RPMI8226 (cell line): ENCODE results near the gene TMEM203.

Experiments
- DNase-seq: peaks from one replicate; pipeline ENCODE4 v3.0.0-alpha.2; 2015

Gene TMEM203

GRCh38 chr9:137193771-137194170, 11.7 kb downstream of the TMEM203 start:
- DNase-seq, result no peak

GRCh38 chr9:137192859-137193258, 12.6 kb downstream of the TMEM203 start:
- DNase-seq, result no peak

GRCh38 chr9:137192448-137192780, 13.0 kb downstream of the TMEM203 start:
- no peak for DNase-seq

- no peak for DNase-seq
Observed at GRCh38 chr9:137191691-137192447, 13.6 kb downstream of the TMEM203 start.

GRCh38 chr9:137191245-137191644, 14.2 kb downstream of the TMEM203 start:
- DNase-seq, result no peak

- DNase-seq, result peak; percentile 70
Observed at GRCh38 chr9:137190315-137190856, 15.1 kb downstream of the TMEM203 start.

- DNase-seq, result peak; percentile 44
Observed at GRCh38 chr9:137189297-137190295, 15.9 kb downstream of the TMEM203 start.

- DNase-seq, result peak; percentile 99
Observed at GRCh38 chr9:137188490-137189296, 16.8 kb downstream of the TMEM203 start, which contains the start of the genes ANAPC2 and SSNA1. Gene ANAPC2, minus strand, starts transcription at chr9:137188560. Its CDS starts 28 bp downstream, at chr9:137188532. Gene SSNA1, plus strand, starts transcription at chr9:137188676. Its CDS starts 51 bp downstream, at chr9:137188727.

- no peak for DNase-seq
Observed at GRCh38 chr9:137188086-137188489, 17.4 kb downstream of the TMEM203 start.

GRCh38 chr9:137187386-137187785, 18.1 kb downstream of the TMEM203 start:
- no peak for DNase-seq

- DNase-seq, result peak; percentile 26
Observed at GRCh38 chr9:137186385-137186784, 19.1 kb downstream of the TMEM203 start.

- DNase-seq, result no peak
Observed at GRCh38 chr9:137185921-137186320, 19.5 kb downstream of the TMEM203 start.

- DNase-seq, result no peak
Observed at GRCh38 chr9:137184881-137185660, 20.4 kb downstream of the TMEM203 start.

- DNase-seq, result no peak
Observed at GRCh38 chr9:137183980-137184595, 21.4 kb downstream of the TMEM203 start.

- no peak for DNase-seq
Observed at GRCh38 chr9:137182836-137183235, 22.6 kb downstream of the TMEM203 start.

- DNase-seq, result no peak
Observed at GRCh38 chr9:137181680-137182079, 23.8 kb downstream of the TMEM203 start.

- DNase-seq, result no peak
Observed at GRCh38 chr9:137180491-137180890, 25.0 kb downstream of the TMEM203 start.

- DNase-seq, result no peak
Observed at GRCh38 chr9:137179761-137180160, 25.7 kb downstream of the TMEM203 start.

GRCh38 chr9:137178939-137179630, 26.4 kb downstream of the TMEM203 start:
- no peak for DNase-seq

- no peak for DNase-seq
Observed at GRCh38 chr9:137178201-137178938, 27.1 kb downstream of the TMEM203 start.
